ENCODE results near the gene TNP2.

The TNP2 gene

DNA sequence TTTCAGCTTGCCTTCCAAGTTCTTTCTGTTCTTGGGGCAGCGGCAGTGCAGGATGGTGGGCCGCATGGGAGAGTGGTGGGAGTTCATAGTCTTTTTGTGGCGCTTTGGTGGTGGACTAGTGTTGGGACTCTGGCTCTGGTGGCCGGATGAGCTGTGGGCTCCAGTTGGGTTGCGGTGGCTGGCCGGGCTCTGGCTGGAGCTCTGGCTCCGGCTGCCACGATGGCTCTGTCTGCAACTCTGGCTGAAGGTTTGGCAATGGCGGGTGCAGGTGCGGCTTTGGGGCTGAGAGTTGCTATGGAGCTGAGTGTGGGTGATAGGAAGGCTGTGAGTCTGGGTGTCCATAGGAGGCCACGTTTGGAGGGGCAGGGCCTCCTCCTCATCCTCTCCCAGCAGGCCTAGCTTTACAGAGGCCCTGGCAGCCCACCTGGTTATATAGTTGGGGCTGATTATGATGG is at the start of gene TNP2:
TNP2 (minus strand) TSS at position 405 of the 455 bp plus-strand sequence; CDS start at position 342, 63 bp downstream.
- H3K4me3 Mint-ChIP-seq = no peak within 1 kb of the TSS
- no peaks in the 10 kb centered on the region for H3K9me3 Mint-ChIP-seq
- peaks cover 8% of the 10 kb centered on the region for H3K4me1 Mint-ChIP-seq
- H3K27me3 Mint-ChIP-seq = no peaks in the 10 kb centered on the region
- no peaks in the 10 kb centered on the region for H3K36me3 Mint-ChIP-seq
- H3K27ac Mint-ChIP-seq = no peak within 1 kb of the TSS

DNA sequence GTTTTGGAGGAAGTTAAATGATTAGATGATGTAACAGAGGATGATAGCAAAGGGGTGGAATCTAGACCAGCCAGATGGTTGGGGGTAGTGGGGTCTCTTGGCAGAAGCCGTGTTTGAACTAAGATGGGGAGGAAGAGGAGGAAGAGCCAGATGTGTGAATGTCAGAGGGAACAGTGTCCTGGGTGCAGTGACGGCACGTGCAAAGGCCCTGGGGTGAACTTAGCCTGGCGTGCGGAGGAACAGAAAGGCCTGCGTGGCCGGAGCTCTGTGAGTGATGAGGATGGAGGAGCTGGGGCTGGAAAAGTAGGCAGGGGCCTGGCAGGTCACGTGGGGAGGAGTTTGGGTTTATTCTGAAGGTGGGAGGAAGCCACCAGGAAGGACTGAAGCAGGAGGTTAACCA is 49.7 kb upstream of the TNP2 start:
- Mint-ChIP-seq H3K27me3 (no peaks in the 10 kb centered on the region), H3K27ac (peak overlapping the region; percentile 8)

DNA sequence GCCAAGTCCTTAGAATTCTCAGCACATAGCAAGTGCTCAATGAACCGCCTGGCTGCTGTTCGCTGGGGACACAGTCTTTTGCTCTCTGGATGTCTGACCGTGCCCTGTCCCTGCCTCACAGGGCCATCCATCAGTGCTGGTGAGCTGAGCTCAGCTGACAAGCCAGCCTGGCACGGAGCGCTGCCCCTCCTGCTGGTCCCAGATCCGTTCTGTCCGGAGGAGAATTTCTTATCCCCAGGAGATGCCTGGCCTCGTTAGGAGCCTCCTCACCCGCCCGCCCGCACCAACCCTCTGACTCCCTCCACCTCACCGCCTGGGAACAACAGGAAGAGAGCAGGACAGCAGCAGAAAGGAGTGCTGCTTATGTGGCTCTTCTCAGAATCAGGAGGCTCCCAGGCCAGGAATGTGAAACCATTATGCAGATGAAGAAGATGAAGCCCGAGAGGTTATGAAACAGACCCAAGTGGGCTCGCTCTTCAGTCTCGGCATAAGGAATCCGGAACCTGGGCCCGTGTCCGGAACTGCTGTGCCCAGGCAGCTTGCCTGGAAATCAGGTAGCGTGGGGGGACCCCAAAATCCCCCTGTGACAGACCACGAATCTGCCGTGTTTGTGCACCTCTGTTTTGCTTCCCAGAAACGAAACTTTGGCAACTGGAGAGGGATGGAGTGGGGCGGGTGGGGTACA is 47.3 kb upstream of the TNP2 start:
- H3K36me3 Mint-ChIP-seq = no peaks in the 10 kb centered on the region
- no peak overlapping the region for H3K4me3 Mint-ChIP-seq
- no peaks in the 10 kb centered on the region for H3K27me3 Mint-ChIP-seq
- H3K27ac Mint-ChIP-seq = no peak overlapping the region
- no peaks in the 10 kb centered on the region for H3K9me3 Mint-ChIP-seq
- peaks cover 24% of the 10 kb centered on the region for H3K4me1 Mint-ChIP-seq

More for the DNA sequence above, 49.7 kb upstream of the TNP2 start:
- Mint-ChIP-seq H3K4me1 (peaks cover 2% of the 10 kb centered on the region), H3K36me3 (no peaks in the 10 kb centered on the region), H3K4me3 (no peak overlapping the region), H3K9me3 (no peaks in the 10 kb centered on the region)

DNA sequence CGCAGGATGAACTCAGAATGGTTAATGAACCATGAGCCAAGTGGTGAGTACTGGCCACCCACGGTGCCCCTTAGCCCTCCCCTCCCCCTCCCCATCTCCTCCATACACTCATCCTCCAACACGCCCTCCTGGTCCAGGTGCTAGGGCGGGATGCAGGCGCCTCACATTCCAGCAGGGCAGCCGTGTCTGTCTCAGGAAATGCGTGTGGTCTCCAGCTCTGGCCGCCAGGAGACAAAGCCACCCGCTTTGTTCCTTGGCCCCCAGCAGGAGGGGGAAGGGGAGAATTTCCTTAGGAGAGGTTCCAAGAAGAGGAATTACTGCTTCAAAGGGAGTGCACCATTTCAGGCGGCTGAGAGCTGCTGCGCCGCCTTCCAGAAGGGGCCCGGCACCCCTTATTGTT is 46.4 kb upstream of the TNP2 start:
- H3K27ac Mint-ChIP-seq = no peak overlapping the region
- no peak overlapping the region for H3K4me3 Mint-ChIP-seq
- no peaks in the 10 kb centered on the region for H3K9me3 Mint-ChIP-seq
- no peaks in the 10 kb centered on the region for H3K36me3 Mint-ChIP-seq
- H3K4me1 Mint-ChIP-seq = peaks cover 33% of the 10 kb centered on the region
- no peaks in the 10 kb centered on the region for H3K27me3 Mint-ChIP-seq

DNA sequence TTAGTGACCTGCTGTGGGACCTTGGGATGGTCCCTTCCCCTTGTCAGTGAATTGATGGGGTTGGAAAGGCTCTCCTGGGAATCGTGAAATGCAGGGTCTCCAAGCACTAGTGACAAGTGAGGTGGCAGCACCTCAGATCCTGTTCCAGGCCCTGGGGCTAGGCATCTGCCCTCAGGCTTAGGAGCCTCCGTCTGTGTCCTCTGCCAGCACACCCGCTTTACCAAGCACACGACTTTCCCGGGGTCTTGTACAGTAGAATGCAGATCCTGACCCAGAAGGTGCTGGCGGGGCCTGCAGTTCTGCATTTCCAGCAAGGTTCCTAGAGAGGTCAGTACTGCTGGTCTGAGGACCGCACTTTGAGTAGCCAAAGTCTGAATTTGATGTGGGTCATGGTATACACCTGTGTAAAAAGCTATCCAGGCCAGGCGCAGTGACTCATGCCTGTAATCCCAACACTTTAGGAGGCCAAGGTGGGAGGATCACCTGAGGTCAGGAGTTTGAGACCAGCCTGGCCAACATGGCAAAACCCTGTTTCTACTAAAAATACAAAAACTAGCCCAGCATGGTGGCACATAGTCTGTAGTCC is 45.3 kb upstream of the TNP2 start:
- peaks cover 42% of the 10 kb centered on the region for H3K4me1 Mint-ChIP-seq
- no peaks in the 10 kb centered on the region for H3K27me3 Mint-ChIP-seq
- H3K27ac Mint-ChIP-seq = no peak overlapping the region
- no peak overlapping the region for H3K4me3 Mint-ChIP-seq
- no peaks in the 10 kb centered on the region for H3K9me3 Mint-ChIP-seq
- no peaks in the 10 kb centered on the region for H3K36me3 Mint-ChIP-seq

DNA sequence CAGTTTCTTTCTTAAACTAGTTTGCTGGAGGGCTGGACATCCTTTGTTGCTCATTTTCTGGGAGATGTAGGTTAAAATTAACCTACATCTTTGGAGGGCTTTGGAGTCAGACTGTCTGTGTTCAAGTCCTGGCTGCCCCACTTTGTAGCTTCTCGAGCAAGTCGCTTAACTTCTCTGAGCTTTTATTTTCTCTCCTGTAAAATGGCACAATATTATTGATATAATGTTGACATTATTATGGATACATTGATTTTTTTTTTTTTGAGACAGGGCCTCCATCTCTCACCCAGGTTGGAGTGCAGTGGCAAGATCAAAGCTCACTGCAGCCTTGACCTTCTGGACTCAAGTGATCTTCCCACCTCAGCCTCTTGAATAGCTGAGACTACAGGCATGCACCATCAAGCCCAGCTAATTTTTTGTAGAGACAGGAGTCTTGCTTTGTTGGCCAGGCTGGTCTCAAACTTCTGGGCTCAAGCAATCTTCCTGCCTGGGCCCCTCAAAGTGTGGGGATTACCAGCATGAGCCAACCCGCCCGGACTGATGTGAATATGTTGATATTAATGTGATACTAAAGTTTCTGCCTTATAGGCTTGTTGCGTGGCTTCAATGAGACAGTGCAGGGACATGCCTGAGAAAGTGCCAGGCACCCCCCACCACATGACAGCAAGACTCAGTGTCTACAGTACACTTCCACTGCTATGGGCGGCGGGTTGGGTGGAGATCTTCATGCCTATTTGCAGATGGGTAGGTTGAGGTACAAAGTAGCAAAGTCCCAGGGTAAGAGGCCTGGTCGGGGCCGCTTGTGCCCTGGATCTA is 44.6 kb upstream of the TNP2 start:
- H3K27me3 Mint-ChIP-seq = no peaks in the 10 kb centered on the region
- H3K4me3 Mint-ChIP-seq = no peak overlapping the region
- no peaks in the 10 kb centered on the region for H3K36me3 Mint-ChIP-seq
- H3K9me3 Mint-ChIP-seq = no peaks in the 10 kb centered on the region
- no peak overlapping the region for H3K27ac Mint-ChIP-seq
- H3K4me1 Mint-ChIP-seq = peaks cover 42% of the 10 kb centered on the region

DNA sequence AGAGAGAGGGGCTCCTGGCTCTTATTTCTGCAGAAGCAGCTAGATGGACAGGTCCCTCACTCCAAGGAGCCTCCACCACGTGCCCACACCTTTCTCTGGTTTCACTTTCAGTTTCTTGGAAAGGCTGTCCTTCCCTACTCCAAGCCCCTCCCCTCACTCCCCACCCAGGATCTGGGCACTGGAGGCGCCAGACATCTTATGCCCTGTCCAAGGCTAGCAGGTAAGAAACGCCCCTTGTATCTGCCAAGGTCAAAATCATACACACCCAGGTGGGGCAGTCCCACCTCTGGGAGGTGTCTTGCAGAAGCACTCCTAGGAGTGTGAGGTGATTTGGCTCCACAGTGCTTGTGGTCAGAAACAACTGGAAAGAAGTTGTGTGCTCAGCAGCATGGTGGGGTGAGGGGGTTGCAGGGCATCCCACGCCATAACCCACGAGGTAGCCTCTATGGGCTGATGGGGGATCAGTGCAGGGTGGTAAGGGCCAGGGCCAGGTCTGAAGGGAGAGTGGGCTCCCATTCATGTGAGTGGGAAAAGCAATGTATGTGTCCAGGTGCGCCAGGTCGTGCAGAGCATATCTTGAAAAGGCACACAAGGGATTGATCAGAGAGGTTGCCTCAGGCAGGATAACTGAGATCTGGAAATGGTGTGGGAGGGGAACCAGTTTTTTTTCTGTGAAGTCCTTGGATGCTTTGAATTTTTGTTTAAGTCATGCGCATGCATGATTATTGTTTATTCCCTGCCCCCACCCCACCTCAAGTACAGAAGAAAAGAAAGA is 43.8 kb upstream of the TNP2 start:
- H3K27ac Mint-ChIP-seq = peak overlapping the region; percentile 78
- no peaks in the 10 kb centered on the region for H3K27me3 Mint-ChIP-seq
- H3K9me3 Mint-ChIP-seq = no peaks in the 10 kb centered on the region
- no peak overlapping the region for H3K4me3 Mint-ChIP-seq
- no peaks in the 10 kb centered on the region for H3K36me3 Mint-ChIP-seq
- peaks cover 42% of the 10 kb centered on the region for H3K4me1 Mint-ChIP-seq

DNA sequence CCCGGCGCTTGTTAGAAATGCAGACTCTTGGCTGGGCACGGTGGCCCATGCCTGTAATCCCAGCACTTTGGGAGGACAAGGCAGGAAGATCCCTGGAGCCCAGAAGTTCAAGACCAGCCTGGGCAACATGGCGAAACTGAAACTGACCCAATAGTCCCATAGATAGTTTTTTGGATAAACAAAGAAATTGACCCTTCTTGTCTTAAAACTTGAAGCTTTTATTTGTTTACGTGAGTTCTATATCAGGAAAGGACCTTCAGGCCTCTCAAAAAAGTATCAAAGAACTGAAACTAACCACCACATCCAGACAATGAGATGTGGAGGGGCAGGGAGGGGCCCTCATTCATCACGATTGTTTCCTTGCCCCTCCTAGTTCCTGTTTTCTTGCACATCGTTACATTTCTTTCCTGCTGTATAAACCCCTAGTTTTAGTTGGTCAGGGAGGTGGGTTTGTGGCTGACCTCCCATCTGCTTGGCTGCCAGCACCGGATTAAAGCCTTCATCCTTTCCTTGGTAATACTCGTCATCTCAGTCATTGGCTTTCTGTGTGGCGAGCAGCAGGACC is 42.0 kb upstream of the TNP2 start:
- Mint-ChIP-seq H3K27ac (peak overlapping the region; percentile 10), H3K9me3 (no peaks in the 10 kb centered on the region), H3K36me3 (no peaks in the 10 kb centered on the region), H3K4me1 (peaks cover 42% of the 10 kb centered on the region), H3K4me3 (peak overlapping the region; percentile 55), H3K27me3 (no peaks in the 10 kb centered on the region)

DNA sequence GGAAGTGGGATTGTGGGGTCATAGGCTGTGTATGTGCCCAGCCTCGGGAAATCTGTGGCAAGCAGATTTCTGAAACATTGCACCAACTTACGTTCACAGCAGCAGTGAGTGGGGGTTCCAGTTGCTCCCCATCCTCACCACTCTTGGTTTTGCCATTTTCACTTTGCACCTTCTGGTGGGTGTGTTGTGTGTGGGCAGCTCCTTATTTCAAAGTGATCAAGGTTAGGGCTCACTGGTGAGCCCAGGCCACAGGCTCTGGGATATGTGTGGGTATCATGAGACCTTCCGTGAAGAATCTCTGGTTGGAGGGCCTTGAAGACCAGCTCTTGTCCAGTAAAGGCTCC is 41.5 kb upstream of the TNP2 start:
- Mint-ChIP-seq H3K9me3 (no peaks in the 10 kb centered on the region), H3K4me1 (peaks cover 42% of the 10 kb centered on the region), H3K4me3 (no peak overlapping the region), H3K27ac (no peak overlapping the region), H3K27me3 (no peaks in the 10 kb centered on the region), H3K36me3 (no peaks in the 10 kb centered on the region)

DNA sequence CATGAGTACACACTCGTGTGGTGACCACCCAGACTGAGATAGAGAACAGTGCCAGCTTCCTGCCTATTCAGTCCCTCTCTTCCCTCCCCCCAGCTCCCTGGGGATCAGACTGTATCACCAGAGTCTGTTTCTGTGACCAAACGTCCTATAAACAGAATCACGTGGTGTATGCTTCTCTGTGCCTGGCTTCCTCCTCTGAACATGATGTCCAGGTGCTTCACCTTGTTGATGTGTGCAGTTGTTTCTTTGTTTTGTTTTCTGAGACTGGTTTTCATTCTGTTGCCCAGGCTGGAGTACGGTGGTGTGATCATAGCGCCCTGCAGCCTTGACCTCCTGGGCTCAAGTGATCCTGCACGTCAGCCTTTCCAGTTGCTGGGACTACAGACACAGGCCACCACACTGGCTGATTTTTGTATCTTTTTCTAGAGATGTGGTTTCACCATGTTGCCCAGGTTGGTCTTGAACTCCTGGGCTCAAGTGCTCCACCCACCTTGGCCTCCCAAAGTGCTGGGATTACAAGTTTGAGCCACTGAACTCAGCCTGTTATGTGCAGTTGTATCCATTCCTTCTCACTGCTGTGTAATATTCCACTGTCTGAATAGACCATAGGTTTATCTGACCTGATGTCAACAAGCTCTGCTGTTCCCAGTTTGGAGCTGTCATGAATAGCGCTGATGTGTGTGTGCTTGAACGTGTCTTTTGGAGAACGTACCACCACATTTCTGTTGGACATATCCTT is 40.9 kb upstream of the TNP2 start:
- H3K4me3 Mint-ChIP-seq = no peak overlapping the region

DNA sequence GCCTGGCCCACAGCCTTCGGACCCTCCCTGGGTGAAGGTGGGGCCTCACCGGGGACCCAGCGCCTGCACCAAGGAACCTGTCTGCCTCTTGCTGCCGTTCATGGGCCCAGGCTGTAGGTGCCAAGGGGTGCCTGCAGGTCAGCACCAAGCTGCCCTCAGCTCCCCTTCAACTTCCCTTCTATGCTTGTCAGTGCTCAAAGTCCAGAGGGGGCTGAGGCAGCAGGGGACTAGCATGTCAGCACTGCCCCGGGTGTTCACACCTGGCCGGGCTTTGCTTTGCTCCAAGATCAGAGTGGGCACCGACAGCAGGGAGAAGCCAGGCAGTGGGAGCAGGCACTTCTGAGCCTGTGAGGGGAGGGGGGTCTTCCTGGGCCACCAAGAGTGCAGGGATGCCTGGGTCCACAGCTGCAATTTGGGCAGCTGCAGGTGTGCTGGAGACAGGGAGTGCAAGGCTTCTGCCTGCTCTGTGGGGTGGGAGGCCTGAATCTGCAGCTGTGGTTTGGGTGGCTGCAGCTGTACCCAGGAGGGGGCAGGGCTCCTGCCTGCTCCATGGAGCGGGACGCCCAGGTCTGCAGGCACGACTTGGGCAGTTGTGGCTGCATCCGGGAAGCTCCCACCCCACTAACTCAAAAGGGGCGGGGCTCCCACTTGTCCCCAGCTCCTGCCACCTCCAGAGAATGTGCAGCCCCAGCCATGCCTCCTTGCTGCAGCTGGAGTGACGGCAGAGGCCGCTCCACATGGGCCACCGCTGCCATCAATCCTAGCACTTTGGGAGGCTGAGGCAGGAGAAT is 39.6 kb upstream of the TNP2 start:
- Mint-ChIP-seq H3K36me3 (no peaks in the 10 kb centered on the region), H3K4me1 (peaks cover 39% of the 10 kb centered on the region), H3K4me3 (no peak overlapping the region), H3K27ac (no peak overlapping the region), H3K27me3 (no peaks in the 10 kb centered on the region), H3K9me3 (no peaks in the 10 kb centered on the region)

More for the DNA sequence above, 40.9 kb upstream of the TNP2 start:
- Mint-ChIP-seq H3K4me1 (peaks cover 42% of the 10 kb centered on the region), H3K9me3 (no peaks in the 10 kb centered on the region), H3K27me3 (no peaks in the 10 kb centered on the region), H3K36me3 (no peaks in the 10 kb centered on the region), H3K27ac (no peak overlapping the region)

DNA sequence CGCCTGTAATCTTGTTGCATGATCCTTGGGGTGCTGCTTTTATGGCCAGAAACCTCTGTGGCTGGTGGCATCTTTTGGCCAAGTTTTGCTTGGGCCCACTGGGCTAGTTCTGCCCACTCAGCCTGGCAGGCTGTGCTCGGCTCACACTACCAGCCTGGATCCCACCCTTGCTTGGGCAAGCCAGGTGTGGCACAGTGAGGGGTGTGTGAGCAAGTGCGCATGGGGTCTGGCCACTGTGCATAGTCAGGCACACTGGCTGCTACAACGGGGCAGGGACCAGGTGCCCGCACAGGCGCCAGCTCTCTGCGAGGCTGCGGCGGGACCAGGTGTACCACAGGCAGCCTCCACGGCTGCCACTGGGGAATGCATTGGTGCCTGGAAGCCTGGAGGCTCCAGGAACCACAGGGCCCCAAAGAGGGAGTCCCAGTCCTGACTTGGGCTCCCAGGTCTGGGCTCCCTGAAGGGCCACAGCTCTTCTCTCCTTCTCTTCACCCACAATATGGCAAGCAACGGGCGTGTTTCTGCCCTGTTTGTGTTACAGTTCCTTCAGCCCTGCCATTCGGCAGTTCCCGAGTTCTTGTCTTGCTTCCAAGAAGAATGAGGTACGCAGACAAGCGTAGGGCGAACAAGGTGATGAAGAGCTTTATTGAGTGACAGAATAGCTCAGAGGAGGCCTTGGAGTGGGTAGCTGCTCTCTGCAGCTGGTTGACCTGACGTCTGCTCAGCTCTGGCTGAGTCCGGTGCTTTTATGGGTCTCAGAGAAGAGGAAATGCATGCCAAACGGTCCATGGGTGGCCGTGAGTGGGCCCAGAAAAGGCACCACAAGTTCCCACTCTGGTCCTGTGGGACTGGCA is 38.7 kb upstream of the TNP2 start:
- no peaks in the 10 kb centered on the region for H3K27me3 Mint-ChIP-seq
- no peak overlapping the region for H3K27ac Mint-ChIP-seq
- H3K4me3 Mint-ChIP-seq = no peak overlapping the region
- no peaks in the 10 kb centered on the region for H3K36me3 Mint-ChIP-seq
- H3K9me3 Mint-ChIP-seq = no peaks in the 10 kb centered on the region
- peaks cover 30% of the 10 kb centered on the region for H3K4me1 Mint-ChIP-seq

DNA sequence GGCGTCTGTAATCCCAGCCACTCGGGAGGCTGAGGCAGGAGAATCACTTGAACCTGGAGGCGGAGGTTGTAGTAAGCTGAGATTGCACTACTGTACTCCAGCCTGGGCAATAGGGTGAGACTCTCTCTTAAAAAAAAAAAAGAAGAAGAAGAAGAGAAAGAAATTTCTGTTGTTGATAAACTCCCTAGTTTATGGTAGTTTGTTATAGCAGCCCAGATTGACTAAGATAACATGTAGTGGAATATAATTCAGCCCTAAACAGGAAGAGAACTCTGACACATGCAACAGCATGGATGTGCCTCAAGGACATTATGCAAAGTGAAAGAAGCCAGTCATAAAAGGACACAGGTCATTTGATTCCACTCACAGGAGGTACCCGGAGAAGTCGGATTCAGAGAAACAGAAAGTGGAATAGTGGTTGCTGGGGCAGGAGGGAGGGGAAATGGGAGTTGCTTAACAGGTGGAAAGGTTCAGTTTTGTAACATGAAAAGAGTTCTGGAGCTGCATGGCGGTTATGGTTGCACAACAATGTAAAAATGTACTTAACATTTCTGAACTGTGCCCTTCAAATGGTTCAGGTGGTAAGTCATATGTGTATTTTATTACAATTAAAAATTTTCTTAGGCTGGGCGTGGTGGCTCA is 38.0 kb upstream of the TNP2 start:
- Mint-ChIP-seq H3K36me3 (no peaks in the 10 kb centered on the region), H3K27ac (no peak overlapping the region), H3K9me3 (no peaks in the 10 kb centered on the region), H3K4me3 (no peak overlapping the region), H3K4me1 (peaks cover 24% of the 10 kb centered on the region), H3K27me3 (no peaks in the 10 kb centered on the region)

All from activated naive CD4-positive, alpha-beta T cell treated with anti-CD3 and anti-CD28 coated beads, Interleukin-2, amount 50 U/mL, for 24 hours (primary cell).